Measurements from ENCODE around the gene CTTN.

GRCh38 chr11:70398834-70399680 lies 728 bp downstream of the CTTN start:
- TF ChIP-seq E2F1 (CRISPR knock-in tag; IDR thresholded peaks at IDR 0.05) (no peak), ZNF274 (CRISPR knock-in tag; IDR thresholded peaks at IDR 0.05) (no peak), PAX8 (CRISPR knock-in tag; IDR thresholded peaks at IDR 0.05; ENCODE audit: borderline replicate concordance) (no peak), NPAS2 (CRISPR knock-in tag; IDR thresholded peaks at IDR 0.05; ENCODE audit: borderline replicate concordance) (no peak), POLR2A (IDR thresholded peaks at IDR 0.05; ENCODE audit: insufficient read depth in 1 of 2, low read depth in 2 of 2, low read length in 2 of 2) (no peak), FOXA1 (IDR thresholded peaks at IDR 0.05) (no peak), FOXA1 (CRISPR knock-in tag; IDR thresholded peaks at IDR 0.05) (no peak), CBX5 (CRISPR knock-in tag; IDR thresholded peaks at IDR 0.05; ENCODE audit: borderline replicate concordance) (no peak), CTCF (CRISPR knock-in tag; IDR thresholded peaks at IDR 0.05) (no peak), EZH2 (conservative IDR thresholded peaks at IDR 0.05; ENCODE audit: low read depth, low read length) (no peak), IRF1 (CRISPR knock-in tag; IDR thresholded peaks at IDR 0.05; ENCODE audit: low read depth) (no peak)

All from HepG2 (cell line).